ENCODE measurements around the gene MOBP.

The MOBP gene

DNA sequence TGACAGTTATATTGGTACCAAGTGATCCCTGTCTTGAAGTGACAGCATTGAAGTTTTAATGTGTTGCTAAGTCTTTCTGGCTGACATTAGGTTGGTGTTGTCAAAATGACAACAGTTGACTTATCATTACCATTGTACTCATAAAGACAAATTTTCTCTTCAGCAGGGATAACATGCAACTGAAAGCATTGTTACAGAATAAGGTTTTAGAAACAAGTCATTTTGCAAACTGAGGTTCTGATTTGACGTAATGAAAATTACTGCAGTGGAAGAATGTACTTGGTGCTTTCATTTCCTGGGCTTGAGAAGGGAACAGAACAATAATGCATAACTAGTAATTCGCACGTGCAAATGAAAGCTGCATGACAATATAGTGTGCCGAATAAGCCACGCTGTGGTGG, 75.1 kb downstream of the MOBP start:
- DNase-seq, result no peak

GRCh38 chr3:39548282-39548681, 80.8 kb downstream of the MOBP start:
- no peak for DNase-seq

GRCh38 chr3:39550354-39551051, 83.0 kb downstream of the MOBP start:
- DNase-seq, result no peak
